ENCODE measurements around the gene GGA3.

DNA sequence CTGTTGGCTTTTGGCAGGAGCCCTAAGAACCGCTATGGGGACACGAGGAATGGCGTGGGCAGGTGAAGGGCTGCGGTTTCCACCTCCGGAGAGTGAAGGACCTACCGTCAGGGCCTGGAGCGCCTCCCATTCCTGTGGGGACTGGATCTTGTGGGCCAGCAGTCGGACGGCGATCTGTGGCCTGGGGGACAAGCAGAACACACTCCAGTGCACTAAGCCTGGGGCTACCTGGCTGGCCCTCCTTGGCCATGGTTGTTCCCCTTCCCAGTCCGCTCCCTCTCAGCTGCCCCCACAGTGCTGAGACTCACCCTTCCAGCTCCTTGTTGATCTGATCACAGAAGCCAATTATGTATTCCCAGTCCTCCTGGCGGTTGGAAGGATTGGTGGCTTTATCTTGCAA, 15.0 kb downstream of the GGA3 start:
- TF ChIP-seq POLR2AphosphoS5 (IDR thresholded peaks at IDR 0.05) = no peak
- TF ChIP-seq, protein P1, sequence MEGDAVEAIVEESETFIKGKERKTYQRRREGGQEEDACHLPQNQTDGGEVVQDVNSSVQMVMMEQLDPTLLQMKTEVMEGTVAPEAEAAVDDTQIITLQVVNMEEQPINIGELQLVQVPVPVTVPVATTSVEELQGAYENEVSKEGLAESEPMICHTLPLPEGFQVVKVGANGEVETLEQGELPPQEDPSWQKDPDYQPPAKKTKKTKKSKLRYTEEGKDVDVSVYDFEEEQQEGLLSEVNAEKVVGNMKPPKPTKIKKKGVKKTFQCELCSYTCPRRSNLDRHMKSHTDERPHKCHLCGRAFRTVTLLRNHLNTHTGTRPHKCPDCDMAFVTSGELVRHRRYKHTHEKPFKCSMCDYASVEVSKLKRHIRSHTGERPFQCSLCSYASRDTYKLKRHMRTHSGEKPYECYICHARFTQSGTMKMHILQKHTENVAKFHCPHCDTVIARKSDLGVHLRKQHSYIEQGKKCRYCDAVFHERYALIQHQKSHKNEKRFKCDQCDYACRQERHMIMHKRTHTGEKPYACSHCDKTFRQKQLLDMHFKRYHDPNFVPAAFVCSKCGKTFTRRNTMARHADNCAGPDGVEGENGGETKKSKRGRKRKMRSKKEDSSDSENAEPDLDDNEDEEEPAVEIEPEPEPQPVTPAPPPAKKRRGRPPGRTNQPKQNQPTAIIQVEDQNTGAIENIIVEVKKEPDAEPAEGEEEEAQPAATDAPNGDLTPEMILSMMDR (IDR thresholded peaks at IDR 0.05) = no peak
- TF ChIP-seq POLR2A (IDR thresholded peaks at IDR 0.05) = no peak
- TF ChIP-seq EP300 (IDR thresholded peaks at IDR 0.05) = no peak
